ENCODE results near the gene HPSE2. TPM values are rescaled to one million over a fixed set of nuclear protein-coding genes. Genes with fewer than 3 reads are reported as not detected.

HPSE2 gene
- total RNA-seq, 1 donor from 2014 or later: not detected

DNA sequence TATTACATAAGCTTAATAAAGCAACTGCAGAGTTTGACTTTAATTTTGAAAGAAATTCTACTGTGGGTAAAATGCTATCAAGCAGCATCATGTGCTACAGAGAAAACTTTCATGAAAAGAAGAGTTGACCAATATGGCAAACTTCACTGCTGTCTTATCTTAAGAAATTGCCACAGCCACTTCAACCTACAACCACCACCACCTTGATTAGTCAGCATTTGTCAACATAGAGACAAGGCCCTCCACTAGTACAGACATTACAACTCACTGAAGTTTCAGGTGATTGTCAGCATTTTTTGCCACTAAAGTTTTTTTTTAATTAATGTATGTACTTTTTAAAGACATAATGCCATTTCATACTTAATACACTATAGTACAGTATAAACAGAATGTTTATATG is 350.3 kb downstream of the HPSE2 start:
- no peaks in the 10 kb centered on the region for H3K36me3 Mint-ChIP-seq (ENCODE audit: low read depth)
- intact Hi-C loops (cut with micrococcal nuclease): no loop called here
- H3K9me3 Mint-ChIP-seq: no peaks in the 10 kb centered on the region
- no peaks in the 10 kb centered on the region for H3K27me3 Mint-ChIP-seq (ENCODE audit: insufficient read depth)
- H3K4me3 Mint-ChIP-seq: no peak overlapping the region
- no peaks in the 10 kb centered on the region for H3K4me1 Mint-ChIP-seq (ENCODE audit: low read depth)
- DNase-seq (ENCODE audit: low spot score): no peak
- no peak overlapping the region for H3K27ac Mint-ChIP-seq

DNA sequence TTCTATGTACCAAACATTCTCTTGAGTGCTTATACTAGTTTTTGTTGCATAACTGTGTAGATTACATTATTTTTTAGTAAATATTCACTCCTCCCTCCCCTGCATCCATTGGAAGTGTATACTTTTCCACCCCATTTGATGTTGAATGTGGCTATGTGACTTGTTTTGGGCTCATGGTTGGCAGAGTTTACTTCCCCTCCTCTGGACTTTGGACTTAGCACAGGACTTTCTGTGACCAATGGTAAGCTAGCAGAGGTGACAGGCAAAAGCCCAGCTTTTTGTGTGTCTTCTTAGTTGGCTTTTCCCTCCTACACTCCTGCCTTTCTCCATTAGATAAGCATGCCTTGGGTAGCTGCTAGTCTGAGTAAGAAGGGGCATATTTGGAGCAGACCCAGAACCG is 353.9 kb downstream of the HPSE2 start:
- intact Hi-C loops (cut with micrococcal nuclease): no loop called here
- no peak overlapping the region for H3K4me3 Mint-ChIP-seq
- H3K36me3 Mint-ChIP-seq (ENCODE audit: low read depth): no peaks in the 10 kb centered on the region
- no peaks in the 10 kb centered on the region for H3K9me3 Mint-ChIP-seq
- H3K27me3 Mint-ChIP-seq (ENCODE audit: insufficient read depth): no peaks in the 10 kb centered on the region
- DNase-seq (ENCODE audit: low spot score): no peak
- H3K27ac Mint-ChIP-seq: no peak overlapping the region
- no peaks in the 10 kb centered on the region for H3K4me1 Mint-ChIP-seq (ENCODE audit: low read depth)

DNA sequence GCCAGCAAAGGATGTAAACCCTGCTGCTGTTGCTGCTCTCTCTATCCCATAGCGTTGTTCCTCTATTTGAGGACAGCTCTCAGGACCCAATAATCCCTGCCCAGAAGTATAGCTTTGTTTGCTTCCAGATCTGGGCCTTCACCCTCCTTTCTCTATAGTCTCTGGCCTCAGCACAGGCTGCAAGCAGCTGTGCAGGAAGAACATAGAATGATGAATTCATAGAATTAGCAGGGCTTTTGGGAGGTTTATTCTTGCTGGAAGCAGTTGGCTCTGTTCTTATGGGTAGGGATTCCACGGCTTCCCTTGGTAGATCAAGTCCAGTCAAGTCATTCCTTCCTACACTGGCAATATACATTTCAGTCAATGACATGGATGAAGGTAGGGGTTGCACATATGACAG is 354.7 kb downstream of the HPSE2 start:
- H3K4me1 Mint-ChIP-seq (ENCODE audit: low read depth): no peaks in the 10 kb centered on the region
- no peak overlapping the region for H3K4me3 Mint-ChIP-seq
- H3K36me3 Mint-ChIP-seq (ENCODE audit: low read depth): no peaks in the 10 kb centered on the region
- no peaks in the 10 kb centered on the region for H3K9me3 Mint-ChIP-seq
- no peak for DNase-seq (ENCODE audit: low spot score)
- intact Hi-C loops (cut with micrococcal nuclease): no loop called here
- no peaks in the 10 kb centered on the region for H3K27me3 Mint-ChIP-seq (ENCODE audit: insufficient read depth)
- no peak overlapping the region for H3K27ac Mint-ChIP-seq

- no peaks in the 10 kb centered on the region for H3K4me1 Mint-ChIP-seq (ENCODE audit: low read depth)
- intact Hi-C loops (cut with micrococcal nuclease): no loop called here
- no peaks in the 10 kb centered on the region for H3K27me3 Mint-ChIP-seq (ENCODE audit: insufficient read depth)
- no peaks in the 10 kb centered on the region for H3K36me3 Mint-ChIP-seq (ENCODE audit: low read depth)
- no peak overlapping the region for H3K27ac Mint-ChIP-seq
- H3K4me3 Mint-ChIP-seq: no peak overlapping the region
- no peak for DNase-seq (ENCODE audit: low spot score)
- no peaks in the 10 kb centered on the region for H3K9me3 Mint-ChIP-seq
These were observed 356.7 kb downstream of the HPSE2 start for GRCh38 chr10:98878921-98879320.

DNA sequence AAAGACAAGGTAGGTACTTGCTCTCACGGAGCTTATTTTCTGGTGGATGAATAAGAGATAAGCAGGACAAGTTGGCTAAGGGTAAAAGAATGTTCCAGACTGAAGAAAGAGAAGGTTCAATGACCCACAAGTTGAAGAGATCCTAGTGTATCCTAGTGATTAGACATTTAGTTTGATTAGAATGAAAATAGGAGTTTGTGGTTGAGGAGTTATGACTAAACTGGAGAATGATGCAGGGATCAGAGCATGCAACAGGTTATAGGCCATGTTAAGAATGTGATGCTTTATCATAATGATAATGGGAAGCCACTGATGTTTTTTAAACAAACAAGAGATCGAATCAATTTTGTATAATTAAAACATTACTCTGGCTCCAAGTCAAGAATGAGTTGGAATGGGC is 357.2 kb downstream of the HPSE2 start:
- intact Hi-C loops (cut with micrococcal nuclease): no loop called here
- no peaks in the 10 kb centered on the region for H3K9me3 Mint-ChIP-seq
- no peak for DNase-seq (ENCODE audit: low spot score)
- no peak overlapping the region for H3K27ac Mint-ChIP-seq
- H3K4me1 Mint-ChIP-seq (ENCODE audit: low read depth): no peaks in the 10 kb centered on the region
- no peaks in the 10 kb centered on the region for H3K36me3 Mint-ChIP-seq (ENCODE audit: low read depth)
- no peaks in the 10 kb centered on the region for H3K27me3 Mint-ChIP-seq (ENCODE audit: insufficient read depth)
- no peak overlapping the region for H3K4me3 Mint-ChIP-seq

- Mint-ChIP-seq H3K36me3 (ENCODE audit: low read depth) (no peaks in the 10 kb centered on the region), H3K4me1 (ENCODE audit: low read depth) (no peaks in the 10 kb centered on the region), H3K27ac (no peak overlapping the region), H3K27me3 (ENCODE audit: insufficient read depth) (no peaks in the 10 kb centered on the region), H3K9me3 (no peaks in the 10 kb centered on the region), H3K4me3 (no peak overlapping the region)
- DNase-seq (ENCODE audit: low spot score): no peak
- intact Hi-C loops (cut with micrococcal nuclease): no loop called here
These were observed 373.7 kb downstream of the HPSE2 start for GRCh38 chr10:98861962-98862361.

DNA sequence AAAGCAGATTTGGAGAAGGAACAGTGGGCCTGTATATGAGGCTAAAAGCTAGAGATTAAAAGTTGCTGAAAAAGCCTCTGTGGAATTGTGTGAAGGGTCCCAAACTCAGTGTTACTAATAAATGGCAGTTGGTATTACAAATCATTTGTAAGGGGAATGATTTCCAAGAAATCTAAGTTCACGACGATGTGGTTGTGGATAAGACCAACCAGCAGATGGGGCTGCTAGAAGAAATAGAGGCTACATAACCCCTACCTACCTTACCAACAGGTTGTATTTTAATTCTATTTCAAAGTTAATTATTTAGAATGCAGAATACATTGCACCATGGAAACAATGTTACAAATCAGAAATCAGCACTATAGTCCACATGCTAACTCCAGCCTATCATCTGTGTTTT is 377.1 kb downstream of the HPSE2 start:
- intact Hi-C loops (cut with micrococcal nuclease): no loop called here
- Mint-ChIP-seq H3K9me3 (no peaks in the 10 kb centered on the region), H3K4me1 (ENCODE audit: low read depth) (no peaks in the 10 kb centered on the region)

GRCh38 chr10:98855403-98856189 is 380.1 kb downstream of the HPSE2 start:
- Mint-ChIP-seq H3K4me3 (no peak overlapping the region), H3K27me3 (ENCODE audit: insufficient read depth) (no peaks in the 10 kb centered on the region), H3K9me3 (no peaks in the 10 kb centered on the region), H3K36me3 (ENCODE audit: low read depth) (no peaks in the 10 kb centered on the region), H3K27ac (no peak overlapping the region), H3K4me1 (ENCODE audit: low read depth) (no peaks in the 10 kb centered on the region)
- DNase-seq (ENCODE audit: low spot score): no peak
- intact Hi-C loops (cut with micrococcal nuclease): no loop called here

More for the DNA sequence above, 377.1 kb downstream of the HPSE2 start:
- Mint-ChIP-seq H3K4me3 (no peak overlapping the region), H3K36me3 (ENCODE audit: low read depth) (no peaks in the 10 kb centered on the region), H3K27ac (no peak overlapping the region), H3K27me3 (ENCODE audit: insufficient read depth) (no peaks in the 10 kb centered on the region)
- DNase-seq (ENCODE audit: low spot score): no peak

GRCh38 chr10:98852686-98853085 is 383.0 kb downstream of the HPSE2 start:
- Mint-ChIP-seq H3K4me1 (ENCODE audit: low read depth) (no peaks in the 10 kb centered on the region), H3K27me3 (ENCODE audit: insufficient read depth) (no peaks in the 10 kb centered on the region), H3K36me3 (ENCODE audit: low read depth) (no peaks in the 10 kb centered on the region), H3K4me3 (no peak overlapping the region), H3K9me3 (no peaks in the 10 kb centered on the region), H3K27ac (no peak overlapping the region)
- DNase-seq (ENCODE audit: low spot score): no peak
- intact Hi-C loops (cut with micrococcal nuclease): no loop called here

- intact Hi-C loops (cut with micrococcal nuclease): no loop called here
- no peak overlapping the region for H3K27ac Mint-ChIP-seq
- no peaks in the 10 kb centered on the region for H3K27me3 Mint-ChIP-seq (ENCODE audit: insufficient read depth)
- H3K9me3 Mint-ChIP-seq: no peaks in the 10 kb centered on the region
- H3K4me1 Mint-ChIP-seq (ENCODE audit: low read depth): no peaks in the 10 kb centered on the region
- H3K4me3 Mint-ChIP-seq: no peak overlapping the region
- H3K36me3 Mint-ChIP-seq (ENCODE audit: low read depth): no peaks in the 10 kb centered on the region
- DNase-seq (ENCODE audit: low spot score): no peak
These were observed 387.3 kb downstream of the HPSE2 start for GRCh38 chr10:98848361-98848760.

- H3K36me3 Mint-ChIP-seq (ENCODE audit: low read depth): no peaks in the 10 kb centered on the region
- H3K4me1 Mint-ChIP-seq (ENCODE audit: low read depth): no peaks in the 10 kb centered on the region
- intact Hi-C loops (cut with micrococcal nuclease): no loop called here
- H3K4me3 Mint-ChIP-seq: no peak overlapping the region
- no peaks in the 10 kb centered on the region for H3K9me3 Mint-ChIP-seq
- no peak for DNase-seq (ENCODE audit: low spot score)
- H3K27me3 Mint-ChIP-seq (ENCODE audit: insufficient read depth): no peaks in the 10 kb centered on the region
- H3K27ac Mint-ChIP-seq: no peak overlapping the region
These were observed 388.9 kb downstream of the HPSE2 start for GRCh38 chr10:98846787-98847186.

- H3K4me1 Mint-ChIP-seq (ENCODE audit: low read depth): no peaks in the 10 kb centered on the region
- no peaks in the 10 kb centered on the region for H3K9me3 Mint-ChIP-seq
- no peak overlapping the region for H3K4me3 Mint-ChIP-seq
These were observed 402.1 kb downstream of the HPSE2 start for GRCh38 chr10:98833542-98833941.

GRCh38 chr10:98832738-98833137 is 402.9 kb downstream of the HPSE2 start:
- Mint-ChIP-seq H3K4me3 (no peak overlapping the region), H3K36me3 (ENCODE audit: low read depth) (no peaks in the 10 kb centered on the region), H3K4me1 (ENCODE audit: low read depth) (no peaks in the 10 kb centered on the region), H3K27me3 (ENCODE audit: insufficient read depth) (no peaks in the 10 kb centered on the region), H3K27ac (no peak overlapping the region), H3K9me3 (no peaks in the 10 kb centered on the region)
- DNase-seq (ENCODE audit: low spot score): no peak
- intact Hi-C loops (cut with micrococcal nuclease): no loop called here

More at GRCh38 chr10:98833542-98833941, 402.1 kb downstream of the HPSE2 start:
- DNase-seq (ENCODE audit: low spot score): no peak
- H3K27me3 Mint-ChIP-seq (ENCODE audit: insufficient read depth): no peaks in the 10 kb centered on the region
- no peak overlapping the region for H3K27ac Mint-ChIP-seq
- intact Hi-C loops (cut with micrococcal nuclease): no loop called here
- H3K36me3 Mint-ChIP-seq (ENCODE audit: low read depth): no peaks in the 10 kb centered on the region

GRCh38 chr10:98832196-98832595 is 403.5 kb downstream of the HPSE2 start:
- Mint-ChIP-seq H3K4me1 (ENCODE audit: low read depth) (no peaks in the 10 kb centered on the region), H3K9me3 (no peaks in the 10 kb centered on the region), H3K36me3 (ENCODE audit: low read depth) (no peaks in the 10 kb centered on the region), H3K27me3 (ENCODE audit: insufficient read depth) (no peaks in the 10 kb centered on the region), H3K27ac (no peak overlapping the region), H3K4me3 (no peak overlapping the region)
- DNase-seq (ENCODE audit: low spot score): no peak
- intact Hi-C loops (cut with micrococcal nuclease): no loop called here

Data from activated T-helper 1 cell treated with anti-CD3 and anti-CD28 coated beads, Interleukin-12 subunit alpha, Interleukin-12 subunit beta, Interleukin-2, Interleukin-4 antibody, amounts not matched to agents 30 ng/mL and 10 ng/mL and 1 ng/mL, durations not matched to agents 14 hours and 24 hours and 36 hours (primary cell).